ENCODE measurements around the gene MAGIX. TPM values are rescaled to one million over a fixed set of nuclear protein-coding genes. Genes with fewer than 3 reads are reported as not detected.
"Not testable (repeated sequence)": the region's sequence is repeated elsewhere in the genome, so short reads cannot be mapped to it uniquely, and the experiment has no call there.

MAGIX gene
- polyA plus RNA-seq, 4 donors, result 4.3 to 7.9 (median 5.5) TPM

GRCh38 chrX:49157194-49157593, 5.4 kb upstream of the MAGIX start:
- DNase-seq (ENCODE audit: low read depth in 4 of 4, low spot score in 3 of 4), result no peak

- DNase-seq (ENCODE audit: low read depth in 4 of 4, low spot score in 3 of 4), result no peak
Observed at GRCh38 chrX:49160908-49161307, 1.6 kb upstream of the MAGIX start.

- no peak for DNase-seq (ENCODE audit: low read depth in 4 of 4, low spot score in 3 of 4)
Observed at GRCh38 chrX:49161632-49162031, 926 bp upstream of the MAGIX start.

- peak; percentile 56 to 73 (median 64) for DNase-seq (ENCODE audit: low read depth in 4 of 4, low spot score in 3 of 4)
Observed at GRCh38 chrX:49163555-49164419, 1.2 kb downstream of the MAGIX start.

GRCh38 chrX:49164589-49165360, 2.2 kb downstream of the MAGIX start:
- DNase-seq (ENCODE audit: low read depth in 4 of 4, low spot score in 3 of 4), result no peak

GRCh38 chrX:49165901-49166881, 3.6 kb downstream of the MAGIX start:
- DNase-seq (ENCODE audit: low read depth in 4 of 4, low spot score in 3 of 4), result peak in 3 of 4 donors; percentile 61 to 76 (median 65)

- no peak for DNase-seq (ENCODE audit: low read depth in 4 of 4, low spot score in 3 of 4)
Observed at GRCh38 chrX:49166914-49167739, 4.6 kb downstream of the MAGIX start.

GRCh38 chrX:49167740-49168108, 5.2 kb downstream of the MAGIX start:
- DNase-seq (ENCODE audit: low read depth in 4 of 4, low spot score in 3 of 4), result no peak

GRCh38 chrX:49171752-49172279, 9.3 kb downstream of the MAGIX start, which contains the start of gene PLP2:
Gene PLP2, plus strand, starts transcription at chrX:49171898. Its CDS starts 103 bp downstream, at chrX:49172001.
- no peak for DNase-seq (ENCODE audit: low read depth in 4 of 4, low spot score in 3 of 4)

GRCh38 chrX:49172280-49172780, 9.8 kb downstream of the MAGIX start:
- no peak for DNase-seq (ENCODE audit: low read depth in 4 of 4, low spot score in 3 of 4)

GRCh38 chrX:49173544-49173943, 11.0 kb downstream of the MAGIX start:
- not testable (repeated sequence) for DNase-seq (ENCODE audit: low read depth in 4 of 4, low spot score in 3 of 4)

GRCh38 chrX:49174723-49175122, 12.2 kb downstream of the MAGIX start:
- no peak for DNase-seq (ENCODE audit: low read depth in 4 of 4, low spot score in 3 of 4)

GRCh38 chrX:49175435-49176274, 13.1 kb downstream of the MAGIX start:
- no peak for DNase-seq (ENCODE audit: low read depth in 4 of 4, low spot score in 3 of 4)

GRCh38 chrX:49176421-49177326, 14.1 kb downstream of the MAGIX start:
- no peak for DNase-seq (ENCODE audit: low read depth in 4 of 4, low spot score in 3 of 4)

GRCh38 chrX:49177338-49177833, 14.8 kb downstream of the MAGIX start:
- no peak for DNase-seq (ENCODE audit: low read depth in 4 of 4, low spot score in 3 of 4)

- DNase-seq (ENCODE audit: low read depth in 4 of 4, low spot score in 3 of 4), result no peak
Observed at GRCh38 chrX:49177873-49178480, 15.4 kb downstream of the MAGIX start.

- no peak for DNase-seq (ENCODE audit: low read depth in 4 of 4, low spot score in 3 of 4)
Observed at GRCh38 chrX:49178537-49178936, 16.0 kb downstream of the MAGIX start.
